ENCODE results near the gene TMTC1.

DNA sequence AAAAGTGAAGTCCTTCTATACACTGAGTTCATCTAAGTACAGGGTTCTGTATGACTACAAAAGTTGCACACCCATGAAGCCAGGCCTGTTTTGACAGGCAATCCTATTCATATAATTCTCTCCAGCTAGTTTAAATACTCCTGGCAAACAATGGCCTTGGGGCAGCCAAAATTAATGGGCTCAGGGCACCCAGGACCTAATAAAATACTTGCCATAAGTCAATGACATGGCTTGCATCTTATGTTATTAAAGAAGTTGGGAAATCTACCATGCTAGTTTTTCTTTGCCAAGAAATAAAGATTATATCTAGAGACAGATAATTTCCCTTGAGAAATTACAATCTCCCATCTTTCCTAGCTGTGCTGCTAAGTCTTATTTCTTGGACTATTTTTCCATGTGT lies 11.1 kb upstream of the TMTC1 start:
- TF ChIP-seq, protein P1, sequence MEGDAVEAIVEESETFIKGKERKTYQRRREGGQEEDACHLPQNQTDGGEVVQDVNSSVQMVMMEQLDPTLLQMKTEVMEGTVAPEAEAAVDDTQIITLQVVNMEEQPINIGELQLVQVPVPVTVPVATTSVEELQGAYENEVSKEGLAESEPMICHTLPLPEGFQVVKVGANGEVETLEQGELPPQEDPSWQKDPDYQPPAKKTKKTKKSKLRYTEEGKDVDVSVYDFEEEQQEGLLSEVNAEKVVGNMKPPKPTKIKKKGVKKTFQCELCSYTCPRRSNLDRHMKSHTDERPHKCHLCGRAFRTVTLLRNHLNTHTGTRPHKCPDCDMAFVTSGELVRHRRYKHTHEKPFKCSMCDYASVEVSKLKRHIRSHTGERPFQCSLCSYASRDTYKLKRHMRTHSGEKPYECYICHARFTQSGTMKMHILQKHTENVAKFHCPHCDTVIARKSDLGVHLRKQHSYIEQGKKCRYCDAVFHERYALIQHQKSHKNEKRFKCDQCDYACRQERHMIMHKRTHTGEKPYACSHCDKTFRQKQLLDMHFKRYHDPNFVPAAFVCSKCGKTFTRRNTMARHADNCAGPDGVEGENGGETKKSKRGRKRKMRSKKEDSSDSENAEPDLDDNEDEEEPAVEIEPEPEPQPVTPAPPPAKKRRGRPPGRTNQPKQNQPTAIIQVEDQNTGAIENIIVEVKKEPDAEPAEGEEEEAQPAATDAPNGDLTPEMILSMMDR (IDR thresholded peaks at IDR 0.05; ENCODE audit: poor library complexity), result no peak
- TF ChIP-seq EZH2 (IDR thresholded peaks at IDR 0.05; ENCODE audit: borderline replicate concordance), result no peak

Data from hepatocyte (in vitro differentiated cells).